Measurements from ENCODE around the gene PTPRD.

- no peak for TF ChIP-seq ATF1 (CRISPR knock-in tag; IDR thresholded peaks at IDR 0.05)
- no peak for TF ChIP-seq RELA (CRISPR knock-in tag; IDR thresholded peaks at IDR 0.05; ENCODE audit: borderline replicate concordance)
- no peak for TF ChIP-seq CTCF (IDR thresholded peaks at IDR 0.05)
- no peak for TF ChIP-seq E2F4 (CRISPR knock-in tag; IDR thresholded peaks at IDR 0.05; ENCODE audit: borderline replicate concordance, low read depth)
- no peak for TF ChIP-seq PRRX2 (CRISPR knock-in tag; IDR thresholded peaks at IDR 0.05)
- no peak for TF ChIP-seq ARID4B (CRISPR knock-in tag; IDR thresholded peaks at IDR 0.05; ENCODE audit: borderline replicate concordance)
- TF ChIP-seq SMAD4 (CRISPR knock-in tag; IDR thresholded peaks at IDR 0.05), result no peak
- TF ChIP-seq, protein P1, sequence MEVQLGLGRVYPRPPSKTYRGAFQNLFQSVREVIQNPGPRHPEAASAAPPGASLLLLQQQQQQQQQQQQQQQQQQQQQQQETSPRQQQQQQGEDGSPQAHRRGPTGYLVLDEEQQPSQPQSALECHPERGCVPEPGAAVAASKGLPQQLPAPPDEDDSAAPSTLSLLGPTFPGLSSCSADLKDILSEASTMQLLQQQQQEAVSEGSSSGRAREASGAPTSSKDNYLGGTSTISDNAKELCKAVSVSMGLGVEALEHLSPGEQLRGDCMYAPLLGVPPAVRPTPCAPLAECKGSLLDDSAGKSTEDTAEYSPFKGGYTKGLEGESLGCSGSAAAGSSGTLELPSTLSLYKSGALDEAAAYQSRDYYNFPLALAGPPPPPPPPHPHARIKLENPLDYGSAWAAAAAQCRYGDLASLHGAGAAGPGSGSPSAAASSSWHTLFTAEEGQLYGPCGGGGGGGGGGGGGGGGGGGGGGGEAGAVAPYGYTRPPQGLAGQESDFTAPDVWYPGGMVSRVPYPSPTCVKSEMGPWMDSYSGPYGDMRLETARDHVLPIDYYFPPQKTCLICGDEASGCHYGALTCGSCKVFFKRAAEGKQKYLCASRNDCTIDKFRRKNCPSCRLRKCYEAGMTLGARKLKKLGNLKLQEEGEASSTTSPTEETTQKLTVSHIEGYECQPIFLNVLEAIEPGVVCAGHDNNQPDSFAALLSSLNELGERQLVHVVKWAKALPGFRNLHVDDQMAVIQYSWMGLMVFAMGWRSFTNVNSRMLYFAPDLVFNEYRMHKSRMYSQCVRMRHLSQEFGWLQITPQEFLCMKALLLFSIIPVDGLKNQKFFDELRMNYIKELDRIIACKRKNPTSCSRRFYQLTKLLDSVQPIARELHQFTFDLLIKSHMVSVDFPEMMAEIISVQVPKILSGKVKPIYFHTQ (CRISPR knock-in tag; IDR thresholded peaks at IDR 0.05), result no peak
- TF ChIP-seq ZNF317 (CRISPR knock-in tag; IDR thresholded peaks at IDR 0.05; ENCODE audit: borderline replicate concordance, low read depth), result no peak
These were observed 707.1 kb downstream of the PTPRD start for GRCh38 chr9:9905736-9906135.
